H1 (cell line): ENCODE data around the gene RBM5. TPM values are rescaled to one million over a fixed set of nuclear protein-coding genes. Genes with fewer than 3 reads are reported as not detected.

ENCODE experiments used
- CTCF ChIA-PET: fragments of 300-600 bp; sonication (Branson Sonifier 250); formaldehyde crosslinking; loops from one replicate; lab custom pipeline; 2021; ENCODE audit not compliant: partially characterized antibody; lab: Charles Lee
- POLR2A ChIA-PET: fragments of 300-600 bp; sonication (Branson Sonifier 250); formaldehyde crosslinking; loops from one replicate; lab custom pipeline; 2021; ENCODE audit warnings: inconsistent platforms; ENCODE audit not compliant: partially characterized antibody; lab: Charles Lee
- DNase-seq, 2 experiments: peaks; one replicate each; pipeline versions ENCODE4 v3.0.0 to v3.0.0-alpha.2; 2010 to 2022; ENCODE audit warnings: low spot score in 2 of 2, low read depth in 1 of 2, mixed read lengths in 1 of 2
- FAIRE-seq: peaks from 2 replicates; lab custom pipeline; 2011; peaks lifted over from hg19 to GRCh38; lab: Jason Lieb, UNC
- H2AFZ ChIP-seq: 2 replicates; pipeline ENCODE4 v1.8.1; 2012; ENCODE audit warnings: low read length, inconsistent platforms
- H2AK5ac ChIP-seq: 2 replicates; pipeline ENCODE4 v1.6.1; 2013; ENCODE audit warnings: low read depth, low read length
- H2BK120ac ChIP-seq: replicated peaks from 2 replicates; pipeline ENCODE3; 2013; ENCODE audit warnings: low read depth, low read length, inconsistent platforms
- H2BK12ac ChIP-seq: 2 replicates; pipeline ENCODE4 v1.6.1; 2013; ENCODE audit warnings: low read depth, low read length
- H2BK15ac ChIP-seq: 2 replicates; pipeline ENCODE4 v1.6.1; 2013; ENCODE audit warnings: low read length
- H2BK20ac ChIP-seq: 2 replicates; pipeline ENCODE4 v1.6.1; 2013; ENCODE audit warnings: low read length
- H2BK5ac ChIP-seq: 2 replicates; pipeline ENCODE4 v1.6.1; 2013; ENCODE audit warnings: low read depth, low read length
- H3K14ac ChIP-seq: 2 replicates; pipeline ENCODE4 v1.6.1; 2013; ENCODE audit warnings: inconsistent platforms; ENCODE audit not compliant: insufficient read length
- H3K18ac ChIP-seq: 2 replicates; pipeline ENCODE4 v1.6.1; 2013; ENCODE audit warnings: low read length; ENCODE audit errors: extremely low read depth
- H3K23ac ChIP-seq: 2 replicates; pipeline ENCODE4 v1.6.1; 2013; ENCODE audit warnings: inconsistent platforms; ENCODE audit not compliant: insufficient read length
- H3K23me2 ChIP-seq: 2 replicates; pipeline ENCODE4 v1.6.1; 2013; ENCODE audit warnings: low read depth, low read length
- H3K27ac ChIP-seq: 2 replicates; pipeline ENCODE4 v1.6.1; 2011; ENCODE audit warnings: low read depth, low read length, inconsistent platforms
- H3K27me3 ChIP-seq, 4 experiments: replicated peaks in 1 of 4; 1 replicate in 1 of 4; 2 replicates in 3 of 4; pipeline versions ENCODE4 v1.6.1 to v1.8.1; 2011 to 2013; ENCODE audit warnings: low read length in 3 of 4, mild to moderate bottlenecking in 3 of 4, inconsistent platforms in 2 of 4, mixed read lengths in 2 of 4, moderate library complexity in 1 of 4; ENCODE audit not compliant: control insufficient read depth in 3 of 4, insufficient read depth in 3 of 4; ENCODE audit errors: extremely low read depth in 1 of 4
- H3K36me3 ChIP-seq, 4 experiments: 2 replicates each; pipeline versions ENCODE4 v1.6.1 to v1.8.1; 2011 to 2013; ENCODE audit warnings: mild to moderate bottlenecking in 4 of 4, low read length in 3 of 4, moderate library complexity in 2 of 4, control low read depth in 1 of 4, inconsistent platforms in 1 of 4; ENCODE audit not compliant: insufficient read depth in 4 of 4, control insufficient read depth in 2 of 4
- H3K4ac ChIP-seq: replicated peaks from 2 replicates; pipeline ENCODE3; 2013; ENCODE audit warnings: low read length, low read depth, mixed read lengths, inconsistent platforms; ENCODE audit not compliant: insufficient read length
- H3K4me1 ChIP-seq, 4 experiments: replicated peaks in 1 of 4; 1 replicate in 1 of 4; 2 replicates in 3 of 4; pipeline versions ENCODE4 v1.6.1 to v1.8.1; 2011 to 2013; ENCODE audit warnings: low read length in 3 of 4, inconsistent platforms in 2 of 4, mixed read lengths in 1 of 4; ENCODE audit not compliant: insufficient read depth in 4 of 4, control insufficient read depth in 3 of 4
- H3K4me2 ChIP-seq, 2 experiments: 2 replicates each; pipeline versions ENCODE4 v1.6.1 to v1.8.1; 2011 to 2013; ENCODE audit warnings: low read depth in 2 of 2, low read length in 2 of 2, control low read depth in 1 of 2, inconsistent platforms in 1 of 2, mild to moderate bottlenecking in 1 of 2; ENCODE audit not compliant: insufficient read depth in 1 of 2
- H3K4me3 ChIP-seq, 4 experiments: fragments of 200-600, 300-600 bp in 1 of 4; sonication (generic), shearing (Covaris generic), sonication (Bioruptor Twin) in 1 of 4; 2 replicates each; pipeline versions ENCODE4 v1.5.1 to v1.8.1; 2011 to 2016; ENCODE audit warnings: low read length in 4 of 4, low read depth in 3 of 4, control low read depth in 2 of 4, inconsistent platforms in 2 of 4, mild to moderate bottlenecking in 2 of 4, mixed read lengths in 1 of 4, moderate library complexity in 1 of 4; ENCODE audit not compliant: insufficient read depth in 2 of 4; ENCODE audit errors: extremely low read depth in 1 of 4
- H3K56ac ChIP-seq: replicated peaks from 2 replicates; pipeline ENCODE3; 2013; ENCODE audit warnings: low read depth, mild to moderate bottlenecking, mixed read lengths, low read length, inconsistent platforms; ENCODE audit not compliant: insufficient read length
- H3K79me1 ChIP-seq: 2 replicates; pipeline ENCODE4 v1.6.1; 2013; ENCODE audit warnings: low read depth, low read length, control low read depth
- H3K79me2 ChIP-seq, 2 experiments: 2 replicates each; pipeline versions ENCODE4 v1.6.1 to v1.8.1; 2012 to 2013; ENCODE audit warnings: low read length in 2 of 2, mild to moderate bottlenecking in 2 of 2, inconsistent platforms in 1 of 2; ENCODE audit not compliant: insufficient read depth in 2 of 2, control insufficient read depth in 1 of 2
- H3K9ac ChIP-seq, 4 experiments: replicated peaks in 1 of 4; 1 replicate in 1 of 4; 2 replicates in 3 of 4; pipeline versions ENCODE4 v1.6.1 to v1.8.1; 2011 to 2013; ENCODE audit warnings: low read depth in 3 of 4, low read length in 3 of 4, control low read depth in 2 of 4, mild to moderate bottlenecking in 2 of 4, moderate library complexity in 2 of 4, inconsistent platforms in 1 of 4; ENCODE audit errors: extremely low read depth in 1 of 4
- H3K9me3 ChIP-seq, 2 experiments: 2 replicates each; pipeline versions ENCODE4 v1.6.1 to v1.8.1; 2012 to 2013; ENCODE audit warnings: mild to moderate bottlenecking in 2 of 2, moderate library complexity in 2 of 2, control low read depth in 1 of 2, inconsistent platforms in 1 of 2, low read depth in 1 of 2, low read length in 1 of 2, mixed read lengths in 1 of 2; ENCODE audit not compliant: insufficient read depth in 2 of 2
- H4K20me1 ChIP-seq, 2 experiments: replicated peaks in 1 of 2; 2 replicates each; pipeline versions ENCODE3 to v1.8.1; 2011 to 2013; ENCODE audit warnings: inconsistent platforms in 2 of 2, low read length in 2 of 2, mild to moderate bottlenecking in 1 of 2; ENCODE audit not compliant: insufficient read depth in 2 of 2, control insufficient read depth in 1 of 2
- H4K5ac ChIP-seq: 2 replicates; pipeline ENCODE4 v1.6.1; 2013; ENCODE audit warnings: low read length, low read depth, mixed read lengths, inconsistent platforms; ENCODE audit not compliant: insufficient read length
- H4K8ac ChIP-seq: 2 replicates; pipeline ENCODE4 v1.8.0; 2013; ENCODE audit warnings: mild to moderate bottlenecking, moderate library complexity, low read length, inconsistent platforms; ENCODE audit not compliant: insufficient read depth; ENCODE audit errors: extremely low read depth
- H4K91ac ChIP-seq: replicated peaks from 2 replicates; pipeline ENCODE3; 2013; ENCODE audit warnings: low read length, mixed read lengths, inconsistent platforms; ENCODE audit not compliant: insufficient read length
- TCF12 ChIP-seq: IDR thresholded peaks from 2 replicates; pipeline ENCODE4 v1.6.1; 2011; ENCODE audit warnings: low read depth, mild to moderate bottlenecking, low read length
- WGBS, 2 experiments: shearing (Covaris generic) in 1 of 2; methylation state at CpG; one replicate each; pipeline versions ENCODE4 v1.1.6 to v1.1.7; 2013 to 2015; ENCODE audit warnings: low lambda C conversion rate in 2 of 2, mixed read lengths in 2 of 2, inconsistent platforms in 1 of 2, low coverage in 1 of 2, missing lambda C conversion rate in 1 of 2; ENCODE audit not compliant: insufficient replicate concordance in 2 of 2, insufficient coverage in 1 of 2, insufficient read length in 1 of 2; ENCODE audit errors: extremely low coverage in 1 of 2, missing lambda C conversion rate in 1 of 2; 5-methylcytosine and 5-hydroxymethylcytosine counted together
- polyA plus RNA-seq, 7 experiments: library from polyadenylated mRNA; depleted of rRNA in 3 of 7; stranded (reverse) in 5 of 7; unstranded in 2 of 7; fragments of >200 nt in 5 of 7; fragments of 200-250 nt in 2 of 7; gene quantifications; 1 replicate in 5 of 7; 2 replicates in 1 of 7; 4 replicates in 1 of 7; pipeline versions ENCODE4 v1.2.1 to v1.2.3, GENCODE V29; 2011 to 2013; ENCODE audit warnings: missing spikeins in 2 of 7, mixed read lengths in 2 of 7
- total RNA-seq: library from RNA; stranded (reverse); fragmentation: NEBNext Ultra II Directional; extraction: Animal tissue kit (Norgen Biotek cat#: 25700); gene quantifications from 2 replicates; pipeline ENCODE4 v1.2.1, GENCODE V29; 2021
- TF ChIP-seq, protein P1 (sequence below): IDR thresholded peaks from 2 replicates; pipeline ENCODE4 v1.6.1; 2011; ENCODE audit warnings: low read length, improper control_type of control experiment

The RBM5 gene
- total and polyA plus RNA-seq, 2 of the 8 experiments (the other 6 are each of a cell fraction or from before 2014, with no cell fraction given): 82.7 to 144 TPM

DNA sequence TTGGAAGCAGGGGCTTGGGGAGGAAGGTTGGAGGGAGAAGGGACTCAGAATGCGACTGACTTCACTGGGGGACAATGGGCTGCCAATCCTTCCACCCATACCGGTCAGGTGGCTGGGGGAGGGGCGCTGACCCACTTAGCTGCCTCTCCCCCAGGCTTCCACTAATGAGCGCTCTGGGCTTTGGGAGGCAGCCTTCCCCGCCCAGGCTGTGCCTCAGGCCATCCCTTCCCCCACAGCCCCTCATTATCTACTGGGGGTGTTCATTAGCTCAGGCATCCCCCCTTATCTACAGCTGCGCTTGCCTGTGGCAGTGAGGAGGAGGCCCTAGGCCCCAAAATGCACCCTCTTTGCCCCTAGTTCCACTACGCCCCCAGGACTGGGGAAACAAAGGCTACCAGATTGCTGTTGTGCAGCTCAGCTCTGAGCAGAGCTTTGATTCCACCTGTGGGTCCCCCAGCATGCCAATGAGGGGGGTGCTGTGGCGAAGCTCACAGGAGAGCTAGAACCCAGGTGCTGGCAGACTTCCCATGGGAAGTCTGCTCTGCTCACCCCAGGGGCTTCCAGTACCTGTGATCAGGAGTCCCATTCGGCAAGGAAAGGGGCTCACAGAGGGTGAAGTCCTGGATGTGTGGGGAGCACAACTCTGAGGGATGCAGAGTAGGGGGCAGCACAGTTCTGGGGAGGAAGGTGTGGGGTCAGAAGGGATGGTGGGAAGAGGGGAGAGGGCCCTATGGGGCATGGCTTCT is 37.0 kb downstream of the RBM5 start:
- Histone ChIP-seq H4K5ac (peak overlapping the region; percentile 18), H4K91ac (peak overlapping the region; percentile 86), H3K23ac (no peak overlapping the region), H2AK5ac (no peak overlapping the region), H2BK15ac (peak overlapping the region; percentile 88; the same call in 1 of the 2 replicates), H4K8ac (no peak overlapping the region; the same call in 1 of the 2 replicates), H2BK20ac (peak overlapping the region; percentile 99), H3K36me3 (no peaks in the 10 kb centered on the region), H3K23me2 (no peaks in the 10 kb centered on the region), H4K20me1 (peaks cover 0 to 5% of the 10 kb centered on the region in 2 experiments), H3K4me2 (peak overlapping the region; percentile 17 to 36; a peak in 3 of 4 replicates), H3K9ac (no peak overlapping the region; a peak in 1 of 7 replicates), H3K4ac (peak overlapping the region; percentile 74), H3K14ac (no peak overlapping the region), H3K79me1 (no peaks in the 10 kb centered on the region), H3K18ac (peak overlapping the region; percentile 85), H3K4me3 (no peak overlapping the region), H3K9me3 (no peaks in the 10 kb centered on the region), H3K56ac (no peak overlapping the region), H2BK120ac (peak overlapping the region; percentile 7), H2BK12ac (peak overlapping the region; percentile 97; the same call in 1 of the 2 replicates), H2BK5ac (peak overlapping the region; percentile 93; the same call in 1 of the 2 replicates), H3K4me1 (peaks cover 4 to 32% (median 23%) of the 10 kb centered on the region in 4 experiments), H3K27me3 (no peaks in the 10 kb centered on the region), H2AFZ (no peak overlapping the region), H3K79me2 (no peaks in the 10 kb centered on the region), H3K27ac (peak overlapping the region; percentile 45)
- 71% methylated on average over 7 of the region's 9 CpGs; no CpG with 5 or more reads in 1 of the 2 experiments for WGBS, 2 experiments
- FAIRE-seq: no peak
- DNase-seq: peak in 1 of 2 experiments; percentile 62
- ChIA-PET POLR2A (interaction anchor here (0.7 to 11.1 kb wide), 14 partner anchors 11 to 135 kb away, joined by 3 to 133 read pairs (median 4); partner anchors contain the start of genes GNAT1, SEMA3F and SLC38A3), CTCF (interaction anchor here (0.6 to 20.9 kb wide), 18 partner anchors 9 to 121 kb away, joined by 3 to 591 read pairs (median 4); partner anchors contain the start of gene GNAT1)
- TF ChIP-seq, protein P1, sequence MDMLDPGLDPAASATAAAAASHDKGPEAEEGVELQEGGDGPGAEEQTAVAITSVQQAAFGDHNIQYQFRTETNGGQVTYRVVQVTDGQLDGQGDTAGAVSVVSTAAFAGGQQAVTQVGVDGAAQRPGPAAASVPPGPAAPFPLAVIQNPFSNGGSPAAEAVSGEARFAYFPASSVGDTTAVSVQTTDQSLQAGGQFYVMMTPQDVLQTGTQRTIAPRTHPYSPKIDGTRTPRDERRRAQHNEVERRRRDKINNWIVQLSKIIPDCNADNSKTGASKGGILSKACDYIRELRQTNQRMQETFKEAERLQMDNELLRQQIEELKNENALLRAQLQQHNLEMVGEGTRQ: 0 out of 2 replicates have a peak, but pooled peaks have one; percentile 18
- TF ChIP-seq TCF12: no peak
